IPS-18c (cell line): ENCODE data around the gene SNRPD1.
"Not testable (repeated sequence)": the region's sequence is repeated elsewhere in the genome, so short reads cannot be mapped to it uniquely, and the experiment has no call there.

ENCODE experiments used
- H3K4me3 ChIP-seq: 2 replicates; pipeline ENCODE4 v1.7.0; 2013; ENCODE audit warnings: low read depth, mild to moderate bottlenecking, low read length, moderate library complexity; ENCODE audit not compliant: insufficient read depth
- H3K9me3 ChIP-seq: one replicate; pipeline ENCODE4 v1.6.1; 2013; ENCODE audit warnings: mild to moderate bottlenecking, low read length, moderate library complexity; ENCODE audit not compliant: control insufficient read depth, insufficient read depth

SNRPD1 gene

DNA sequence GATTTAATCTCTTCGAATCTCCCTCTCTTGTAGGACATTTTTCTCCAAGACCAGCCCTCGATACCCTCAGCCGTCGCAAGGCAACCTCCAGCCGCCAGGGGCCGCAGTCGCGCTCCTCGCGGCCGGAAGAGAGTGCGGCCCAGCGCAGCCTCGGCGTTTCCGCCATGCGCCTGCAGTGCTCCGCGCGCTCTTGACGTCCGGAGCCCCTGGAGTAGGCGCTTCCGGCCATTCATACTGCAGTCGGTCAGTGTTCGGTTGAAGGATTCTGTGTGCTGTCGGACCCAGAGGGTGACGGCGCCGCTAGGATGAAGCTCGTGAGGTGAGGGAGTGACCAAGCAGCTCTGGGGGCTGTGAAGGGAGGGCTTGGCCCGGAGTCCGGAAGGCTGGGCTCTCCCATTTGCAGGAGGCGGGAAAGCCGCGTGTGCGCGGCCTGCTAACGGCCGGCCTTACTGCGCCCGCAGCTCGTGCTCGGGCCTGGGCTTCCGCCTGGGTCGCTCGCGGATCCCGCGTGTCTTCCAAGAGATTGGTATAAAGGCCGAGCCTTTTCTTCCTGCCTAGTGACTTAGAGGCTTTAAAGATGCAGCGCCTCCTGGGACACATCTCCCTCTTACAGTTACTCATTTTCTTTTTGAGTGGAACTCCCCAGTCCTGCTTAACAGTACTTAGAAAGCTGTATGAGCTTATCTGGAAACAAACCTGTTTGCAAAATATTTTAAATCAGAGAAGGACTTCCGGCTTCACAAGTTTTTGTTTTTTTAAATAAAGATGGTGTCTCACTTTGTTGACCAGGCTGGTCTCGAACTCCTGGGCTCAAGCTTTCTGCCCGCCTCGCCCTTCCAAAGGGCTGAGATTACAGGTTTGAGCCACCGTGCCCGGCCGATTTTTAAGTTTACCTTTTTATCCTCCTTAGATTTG is at the start of gene SNRPD1:
SNRPD1 (plus strand) TSS at position 190 of the 915 bp plus-strand sequence; CDS start at position 306, 116 bp downstream.
- peaks cover 2% of the 10 kb centered on the region for H3K9me3 ChIP-seq
- H3K4me3 ChIP-seq = peak within 1 kb of the TSS; percentile 97

DNA sequence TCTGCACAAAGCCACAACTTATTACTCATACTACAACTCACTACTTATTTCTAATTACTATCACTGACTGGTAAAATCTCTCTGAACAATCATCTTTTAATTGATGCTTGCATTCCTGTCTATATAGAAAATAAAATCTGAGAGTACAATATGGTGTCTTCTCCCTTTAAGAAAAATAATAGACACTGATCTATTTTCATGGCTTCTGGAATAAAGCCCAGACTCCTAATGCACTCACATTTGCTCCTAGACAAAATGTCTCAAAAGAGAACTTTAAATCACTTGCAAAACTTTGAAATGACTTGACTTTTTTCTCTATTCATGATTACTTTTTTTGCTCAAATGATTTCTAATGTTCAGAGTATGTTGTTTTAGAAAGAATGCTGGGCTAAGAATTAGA is 40.3 kb upstream of the SNRPD1 start:
- no peaks in the 10 kb centered on the region for H3K9me3 ChIP-seq
- H3K4me3 ChIP-seq = no peak overlapping the region

DNA sequence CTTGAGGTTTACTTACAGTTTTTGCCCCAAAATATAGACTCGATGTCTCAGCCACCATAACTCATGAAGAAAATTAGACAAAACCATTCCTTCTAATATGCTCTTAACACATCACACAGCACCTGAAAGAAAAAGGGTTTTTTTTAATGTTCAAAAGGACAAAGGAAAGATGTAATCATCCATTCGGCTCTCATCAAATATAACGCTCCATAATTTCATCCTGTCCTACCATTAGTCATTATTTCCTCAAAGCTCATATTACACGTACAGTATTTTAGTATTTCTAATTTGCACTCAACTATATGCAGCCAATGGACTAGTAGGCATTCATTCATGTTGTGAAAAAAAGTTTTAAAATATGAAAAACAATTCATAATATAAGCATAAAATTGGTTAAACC is 36.5 kb upstream of the SNRPD1 start:
- Histone ChIP-seq H3K9me3 (no peaks in the 10 kb centered on the region), H3K4me3 (no peak overlapping the region)

DNA sequence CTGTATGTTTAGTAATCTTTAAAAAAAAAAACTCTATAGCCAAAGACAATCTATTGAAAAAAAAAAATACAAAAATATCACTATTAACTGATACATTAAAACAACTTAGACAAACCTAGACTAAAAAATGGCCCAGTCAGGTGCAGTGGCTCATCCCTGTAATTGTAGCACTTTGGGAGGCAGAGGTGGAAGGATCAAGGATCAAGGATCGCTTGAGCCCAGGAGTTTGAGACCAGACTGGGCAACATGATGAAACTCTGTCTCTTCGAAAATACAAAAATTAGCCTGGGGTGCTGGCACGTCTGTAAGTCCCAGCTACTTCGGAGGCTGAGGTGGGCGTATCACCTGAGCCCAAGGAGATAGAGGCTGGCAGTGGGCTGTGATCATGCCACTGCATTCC is 27.7 kb upstream of the SNRPD1 start:
- Histone ChIP-seq H3K9me3 (no peaks in the 10 kb centered on the region), H3K4me3 (no peak overlapping the region)

DNA sequence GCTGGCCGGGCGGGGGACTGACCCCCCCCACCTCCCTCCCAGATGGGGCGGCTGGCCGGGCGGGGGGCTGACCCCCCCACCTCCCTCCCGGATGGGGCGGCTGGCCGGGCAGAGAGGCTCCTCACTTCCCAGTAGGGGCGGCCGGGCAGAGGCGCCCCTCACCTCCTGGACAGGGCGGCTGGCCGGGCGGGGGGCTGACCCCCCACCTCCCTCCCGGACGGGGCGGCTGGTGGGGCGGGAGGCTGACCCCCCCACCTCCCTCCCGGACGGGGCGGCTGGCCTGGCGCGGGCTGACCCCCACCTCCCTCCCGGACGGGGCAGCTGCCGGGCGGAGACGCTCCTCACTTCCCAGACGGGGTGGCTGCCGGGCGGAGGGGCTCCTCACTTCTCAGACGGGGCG is 19.8 kb upstream of the SNRPD1 start:
- not testable (repeated sequence) for H3K9me3 ChIP-seq, H3K4me3 ChIP-seq

DNA sequence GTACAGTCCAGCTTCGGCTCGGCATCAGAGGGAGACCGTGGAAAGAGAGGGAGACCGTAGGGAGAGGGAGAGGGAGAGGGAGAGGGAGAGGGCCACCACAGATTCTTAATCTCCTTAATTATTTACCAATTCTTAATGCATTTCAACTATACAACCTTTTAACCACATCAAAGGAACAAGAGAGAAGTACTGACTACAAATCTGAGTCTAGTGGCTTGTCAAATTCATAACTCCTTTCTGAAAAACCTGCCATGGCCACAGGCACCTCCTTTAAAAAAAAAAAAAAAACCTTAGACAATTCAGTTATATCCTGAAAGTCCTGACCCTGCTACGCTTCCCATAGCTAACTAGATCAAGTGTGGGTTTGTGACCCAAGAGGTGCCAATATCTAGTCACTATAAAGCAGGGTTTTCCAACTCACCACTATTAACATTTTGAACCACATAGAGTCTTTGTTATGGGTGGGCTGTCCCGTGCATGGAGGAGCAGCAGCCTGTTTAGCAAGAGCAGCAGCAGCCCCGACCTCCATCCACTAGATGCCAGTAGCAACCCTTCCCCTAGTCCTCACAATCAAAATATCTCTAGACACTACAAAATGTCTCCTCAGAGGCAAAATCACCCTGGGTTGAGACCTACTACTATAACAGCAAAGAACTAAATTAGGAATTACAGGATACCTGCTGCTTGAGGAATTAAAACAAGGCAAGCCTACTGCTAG is 18.4 kb upstream of the SNRPD1 start:
- H3K4me3 ChIP-seq = no peak overlapping the region
- H3K9me3 ChIP-seq = no peaks in the 10 kb centered on the region

DNA sequence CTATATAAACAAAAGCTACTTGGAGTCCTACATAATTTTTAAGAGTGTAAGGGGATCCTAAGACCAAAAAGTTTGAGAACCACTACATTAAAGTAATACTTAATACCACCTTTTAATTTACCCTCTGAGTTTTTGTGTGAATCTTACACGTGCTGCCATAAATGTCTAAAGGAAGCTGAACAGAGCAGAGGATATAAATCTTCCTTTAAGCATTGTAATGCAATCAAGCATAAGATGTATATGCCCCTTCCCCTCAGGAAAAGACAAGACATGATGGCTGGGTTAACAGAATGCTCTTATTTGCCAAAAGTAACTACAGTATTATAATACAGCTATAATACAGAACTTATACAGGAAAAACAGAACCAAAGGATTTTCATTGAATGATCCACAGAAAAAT is 14.5 kb upstream of the SNRPD1 start:
- Histone ChIP-seq H3K4me3 (no peak overlapping the region), H3K9me3 (peaks cover 2% of the 10 kb centered on the region)

DNA sequence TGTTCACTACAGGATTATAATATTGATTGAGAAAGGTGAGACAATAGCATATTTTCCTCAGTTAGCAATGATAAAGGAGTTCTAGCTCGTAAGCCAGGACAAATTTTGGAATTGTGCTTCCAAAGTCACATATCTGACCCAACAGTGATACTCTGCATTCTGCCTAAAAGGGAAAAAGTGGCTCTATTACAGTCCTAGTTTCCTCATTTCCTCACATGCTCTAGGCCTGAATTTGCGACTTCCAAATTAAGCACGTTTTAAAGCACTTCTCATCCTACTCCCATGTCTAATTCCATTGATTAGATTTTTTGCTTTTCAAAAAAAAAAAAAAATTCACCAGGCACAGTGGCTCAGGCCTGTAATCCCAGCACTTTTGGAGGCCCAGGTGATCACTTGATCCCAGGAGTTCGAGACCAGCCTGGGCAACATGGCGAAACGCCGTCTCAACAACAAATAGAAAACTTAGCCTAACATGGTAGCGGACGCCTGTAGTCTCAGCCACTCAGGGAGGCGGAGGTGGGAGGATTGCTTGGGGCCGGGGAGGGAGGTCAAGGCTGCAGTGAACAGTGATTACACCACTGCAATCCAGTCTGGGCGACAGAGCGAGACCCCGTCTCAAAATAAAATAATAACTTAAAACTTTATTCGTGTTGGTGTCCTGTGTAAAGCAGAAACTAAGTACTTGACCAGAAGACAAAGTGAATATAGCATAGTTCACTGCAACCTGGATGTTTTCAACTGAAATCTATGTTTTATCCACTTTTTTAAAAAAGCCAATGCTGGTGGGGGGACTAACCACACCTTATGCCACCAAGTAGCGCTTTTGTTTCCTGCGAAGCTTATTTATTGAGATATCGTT is 13.2 kb upstream of the SNRPD1 start:
- peaks cover 2% of the 10 kb centered on the region for H3K9me3 ChIP-seq
- peak overlapping the region; percentile 99 for H3K4me3 ChIP-seq

DNA sequence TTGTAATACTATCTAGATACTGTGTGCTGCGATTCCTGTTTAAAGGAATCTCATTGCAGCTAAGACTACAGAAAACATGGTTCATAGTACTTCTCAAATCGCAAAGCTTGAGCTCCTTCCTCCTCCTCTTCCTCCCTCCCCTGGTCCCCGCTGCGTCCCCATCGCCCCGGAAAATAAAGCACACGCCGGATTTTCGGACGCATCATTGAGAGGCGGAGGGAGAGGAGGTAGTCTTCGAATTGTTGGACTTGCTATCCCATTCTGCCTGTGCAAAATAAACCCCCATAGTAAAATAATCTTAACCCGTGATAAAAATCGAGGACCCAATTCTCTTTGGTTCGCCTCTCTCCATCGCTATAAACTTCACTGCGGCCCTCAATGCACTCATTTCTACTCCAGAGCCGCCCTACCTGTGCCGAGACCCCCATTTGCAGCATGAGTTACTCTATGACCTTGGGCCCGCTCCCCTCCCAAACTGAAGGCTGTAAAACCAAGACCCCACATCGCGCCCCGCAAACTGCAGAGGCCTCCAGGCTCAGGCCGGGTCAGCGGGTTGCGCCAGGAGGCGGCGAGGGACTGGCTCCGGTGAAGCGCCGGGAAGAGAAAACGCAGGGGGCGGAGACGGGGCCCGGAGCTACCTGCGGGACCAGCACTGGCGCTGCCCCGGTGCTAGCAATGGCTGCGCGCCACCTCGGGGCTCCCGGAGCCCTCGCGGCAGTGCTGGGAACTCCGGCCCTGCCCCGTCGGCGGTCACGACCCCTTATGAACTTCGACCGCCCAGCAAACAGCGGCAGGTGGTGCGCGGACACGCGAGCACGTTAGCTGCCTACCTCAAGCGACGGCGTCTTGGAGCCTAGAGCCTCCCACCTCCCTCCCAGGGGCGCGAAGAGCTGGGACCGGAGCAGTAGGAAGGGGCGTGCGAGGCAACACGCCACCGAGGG is 12.3 kb upstream of the SNRPD1 start:
- Histone ChIP-seq H3K9me3 (peaks cover 2% of the 10 kb centered on the region), H3K4me3 (peak overlapping the region; percentile 99)

DNA sequence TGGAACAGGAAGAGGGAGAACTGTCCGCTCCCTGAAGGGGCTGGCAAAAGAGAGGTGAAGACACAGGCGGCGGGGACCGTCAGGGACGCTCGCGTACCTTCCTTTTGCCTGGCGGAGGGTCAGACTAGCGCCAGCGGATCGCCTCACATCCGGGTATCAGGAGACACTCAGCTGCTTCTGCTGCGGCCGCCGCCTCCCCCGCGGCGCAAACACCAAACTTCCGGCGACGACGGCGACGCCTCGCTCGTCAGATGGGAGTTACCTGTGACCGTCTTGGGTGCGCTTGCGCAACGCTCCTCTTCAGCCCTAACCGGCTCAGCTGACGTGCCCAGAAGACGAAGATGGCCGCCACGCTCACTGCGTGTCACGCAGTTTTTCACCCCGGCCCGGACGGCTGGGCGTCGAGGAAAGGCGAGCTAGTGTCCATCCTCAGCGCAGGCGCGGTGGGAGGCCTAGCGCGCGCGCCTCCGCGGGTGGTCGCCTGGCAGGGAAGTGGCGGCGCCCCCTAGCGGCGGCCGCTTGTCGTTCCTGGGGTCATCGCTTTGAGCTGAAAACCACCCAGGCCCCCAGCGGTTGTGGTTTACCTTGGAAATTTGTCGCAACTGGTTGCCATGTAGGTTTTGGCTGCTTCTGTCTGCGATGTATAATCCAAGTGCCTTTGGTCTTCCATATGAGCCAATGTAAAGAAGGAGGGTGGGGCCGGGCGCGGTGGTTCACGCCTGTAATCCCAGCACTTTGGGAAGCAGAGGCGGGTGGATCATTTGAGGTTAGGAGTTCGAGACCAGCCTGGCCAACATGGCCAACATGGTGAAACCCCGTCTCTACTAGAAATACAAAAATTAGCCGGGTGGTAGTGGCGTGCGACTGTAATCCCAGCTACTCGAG is 11.3 kb upstream of the SNRPD1 start, which contains the start of gene ESCO1:
ESCO1 (minus strand) TSS at position 179 of the 885 bp plus-strand sequence. CDS start 25,861 bp downstream, outside the sequence.
- Histone ChIP-seq H3K4me3 (peak within 1 kb of the TSS; percentile 99), H3K9me3 (peaks cover 2% of the 10 kb centered on the region)

DNA sequence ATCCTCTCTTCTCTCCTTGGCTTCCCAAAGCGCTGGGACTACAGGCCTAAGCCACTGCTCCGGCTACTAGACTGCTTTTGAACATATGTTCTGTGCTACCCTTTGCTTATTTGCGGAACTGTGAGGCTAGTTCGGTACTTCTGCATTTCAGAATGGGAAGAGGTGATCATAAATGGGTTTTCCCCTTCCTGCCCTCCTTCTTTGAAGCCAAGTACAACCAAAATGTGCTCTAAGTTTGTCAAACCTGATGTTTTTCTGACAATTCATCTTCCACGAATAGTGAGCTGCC is 9.9 kb upstream of the SNRPD1 start:
- Histone ChIP-seq H3K9me3 (peaks cover 2% of the 10 kb centered on the region), H3K4me3 (no peak overlapping the region)

DNA sequence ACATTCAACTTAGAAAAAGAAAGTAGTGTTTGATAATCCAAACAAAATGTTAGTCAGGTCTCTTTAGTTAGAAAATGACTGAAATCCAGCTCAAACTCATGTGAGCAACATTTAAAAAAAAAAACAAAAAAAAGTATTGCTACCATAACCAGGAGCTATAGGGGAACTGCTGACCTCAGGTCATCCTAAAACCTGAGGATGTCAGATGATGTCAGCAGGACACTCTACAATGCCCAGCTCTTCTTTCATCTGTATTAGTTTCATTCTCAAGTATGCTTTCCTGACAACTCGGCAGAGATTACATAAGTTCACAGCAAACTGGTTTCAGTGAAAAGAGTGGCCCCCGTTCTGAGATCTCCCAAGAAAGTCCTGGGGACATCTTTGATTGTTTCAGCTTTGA is 7.4 kb upstream of the SNRPD1 start:
- H3K4me3 ChIP-seq = no peak overlapping the region

DNA sequence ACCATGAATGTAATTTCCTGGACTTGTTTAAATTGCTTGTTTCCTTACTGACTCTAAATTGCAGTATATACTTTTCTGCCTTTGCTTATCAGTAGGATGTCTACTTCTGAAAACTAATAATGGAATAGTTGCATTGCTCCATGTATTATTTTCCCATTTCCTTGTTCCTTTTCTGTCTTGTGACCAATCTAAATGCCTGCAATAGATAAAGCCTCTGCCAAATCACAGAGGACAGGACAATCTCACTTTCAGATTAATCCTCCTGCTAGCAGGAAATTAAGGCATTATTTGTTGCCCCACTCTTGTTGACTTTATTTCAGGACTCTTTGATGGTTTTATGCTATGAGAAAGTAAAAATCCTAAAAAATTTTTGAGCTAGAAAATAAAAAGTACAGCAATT is 6.9 kb upstream of the SNRPD1 start:
- no peaks in the 10 kb centered on the region for H3K9me3 ChIP-seq
- no peak overlapping the region for H3K4me3 ChIP-seq

More for the DNA sequence above, 7.4 kb upstream of the SNRPD1 start:
- peaks cover 2% of the 10 kb centered on the region for H3K9me3 ChIP-seq

DNA sequence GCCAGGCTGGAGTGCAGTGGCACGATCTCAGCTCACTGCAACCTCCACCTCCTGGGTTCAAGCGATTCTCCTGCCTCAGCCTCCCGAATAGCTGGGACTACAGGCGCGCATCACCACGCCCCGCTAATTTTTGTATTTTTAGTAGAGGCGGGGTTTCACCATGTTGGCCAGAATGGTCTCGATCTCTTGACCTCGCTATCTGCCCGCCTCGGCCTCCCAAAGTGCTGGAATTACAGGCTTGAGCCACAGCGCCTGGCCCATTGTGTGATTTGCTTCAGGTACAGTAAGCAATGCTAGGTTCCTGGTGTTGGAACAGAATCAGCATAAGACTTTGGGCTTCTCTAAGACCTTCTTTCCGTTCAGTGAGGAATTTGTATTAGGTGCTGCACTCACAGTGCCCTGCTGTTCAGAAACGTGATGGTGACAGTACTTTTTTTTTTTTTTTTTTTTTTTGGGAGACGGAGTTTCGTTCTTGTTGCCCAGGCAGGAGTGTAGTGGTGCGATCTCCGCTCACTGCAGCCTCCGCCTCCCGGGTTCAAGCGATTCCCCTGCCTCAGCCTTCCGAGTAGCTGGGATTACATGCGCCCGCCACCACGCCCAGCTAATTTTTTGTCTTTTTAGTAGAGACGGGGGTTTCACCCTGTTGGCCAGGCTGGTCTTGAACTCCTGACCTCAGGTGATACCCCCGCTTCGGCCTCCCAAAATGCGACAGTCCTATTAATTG is 551 bp upstream of the SNRPD1 start:
- peak overlapping the region; percentile 20; the same call in 1 of the 2 replicates for H3K4me3 ChIP-seq

DNA sequence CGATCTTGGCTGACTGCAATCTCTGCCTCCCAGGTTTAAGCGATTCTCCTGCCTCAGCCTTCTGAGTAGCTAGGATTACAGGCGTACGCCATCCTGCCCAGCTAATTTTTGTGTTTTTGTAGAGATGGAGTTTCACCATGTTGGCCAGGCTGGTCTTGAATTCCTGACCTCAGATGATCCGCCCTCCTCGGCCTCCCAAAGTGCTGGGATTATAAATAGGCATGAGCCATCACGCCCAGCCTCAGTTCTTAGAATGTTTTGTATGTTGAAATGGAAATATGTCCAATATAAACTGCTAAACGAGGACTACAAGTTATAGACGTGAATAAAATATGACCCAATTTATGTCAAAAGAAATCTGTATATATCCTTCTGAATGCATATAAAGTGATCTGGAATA is 9.5 kb downstream of the SNRPD1 start:
- H3K4me3 ChIP-seq, H3K9me3 ChIP-seq: not testable (repeated sequence)

More for the DNA sequence above, 551 bp upstream of the SNRPD1 start:
- not testable (repeated sequence) for H3K9me3 ChIP-seq
